ENCODE measurements around the gene TAF3. TPM values are rescaled to one million over a fixed set of nuclear protein-coding genes. Genes with fewer than 3 reads are reported as not detected.

The TAF3 gene
- polyA plus RNA-seq, 1 of the 3 experiments (the other 2 are of a cell fraction) = 2.4 TPM

- Histone ChIP-seq H3K9ac (no peak overlapping the region), H3K9me2 (no peaks in the 10 kb centered on the region), H3K4me1 (ENCODE audit: control insufficient read depth in 1 of 2, insufficient read depth in 2 of 2, low read depth in 1 of 2, low read length in 1 of 2) (no peaks in the 10 kb centered on the region), H3K79me2 (ENCODE audit: insufficient read depth) (no peaks in the 10 kb centered on the region), H3K36me3 (replicated peaks in 1 of 2; ENCODE audit: control insufficient read depth in 1 of 2, insufficient read depth in 2 of 2, low read length in 1 of 2) (peaks cover 0 to 4% of the 10 kb centered on the region in 2 experiments), H4K20me1 (ENCODE audit: insufficient read depth) (no peaks in the 10 kb centered on the region), H3K27me3 (ENCODE audit: insufficient read depth) (no peaks in the 10 kb centered on the region), H3K4me2 (no peak overlapping the region), H3K4me3 (ENCODE audit: low read depth in 2 of 2, low read length in 1 of 2) (no peak overlapping the region), H3K27ac (ENCODE audit: low read depth in 2 of 2, low read length in 1 of 2) (no peak overlapping the region), H3F3A (replicated peaks; ENCODE audit: insufficient read depth) (no peaks in the 10 kb centered on the region), H3K9me3 (peaks cover 16% of the 10 kb centered on the region; the same call in 1 of the 2 replicates), H2AFZ (ENCODE audit: low read depth) (no peak overlapping the region)
- ChIA-PET CTCF (no interaction called here), POLR2A (no interaction called here)
- 88% methylated on average over 10 of the region's 10 CpGs for WGBS (ENCODE audit: low lambda C conversion rate)
- no peak for TF ChIP-seq TCF12 (IDR thresholded peaks at IDR 0.05)
- TF ChIP-seq MAX (IDR thresholded peaks at IDR 0.05; ENCODE audit: low read depth) = no peak
- TF ChIP-seq EP300 (IDR thresholded peaks at IDR 0.05; ENCODE audit: borderline replicate concordance in 1 of 2, low read depth in 1 of 2, low read length in 1 of 2) = no peak
- TF ChIP-seq NFIC (IDR thresholded peaks at IDR 0.05; ENCODE audit: borderline replicate concordance) = no peak
- TF ChIP-seq RCOR1 (IDR thresholded peaks at IDR 0.05; ENCODE audit: low read length) = no peak
- no peak for TF ChIP-seq RXRA (IDR thresholded peaks at IDR 0.05; ENCODE audit: borderline replicate concordance, low read depth)
- TF ChIP-seq, protein P1, sequence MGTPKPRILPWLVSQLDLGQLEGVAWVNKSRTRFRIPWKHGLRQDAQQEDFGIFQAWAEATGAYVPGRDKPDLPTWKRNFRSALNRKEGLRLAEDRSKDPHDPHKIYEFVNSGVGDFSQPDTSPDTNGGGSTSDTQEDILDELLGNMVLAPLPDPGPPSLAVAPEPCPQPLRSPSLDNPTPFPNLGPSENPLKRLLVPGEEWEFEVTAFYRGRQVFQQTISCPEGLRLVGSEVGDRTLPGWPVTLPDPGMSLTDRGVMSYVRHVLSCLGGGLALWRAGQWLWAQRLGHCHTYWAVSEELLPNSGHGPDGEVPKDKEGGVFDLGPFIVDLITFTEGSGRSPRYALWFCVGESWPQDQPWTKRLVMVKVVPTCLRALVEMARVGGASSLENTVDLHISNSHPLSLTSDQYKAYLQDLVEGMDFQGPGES (IDR thresholded peaks at IDR 0.05; ENCODE audit: low read depth, low read length) = no peak
- TF ChIP-seq MEF2A (IDR thresholded peaks at IDR 0.05; ENCODE audit: borderline replicate concordance, low read depth) = no peak
- TF ChIP-seq RFX5 (IDR thresholded peaks at IDR 0.05; ENCODE audit: low read length) = no peak
- no peak for TF ChIP-seq USF1 (IDR thresholded peaks at IDR 0.05; ENCODE audit: borderline replicate concordance, low read depth)
- no peak for TF ChIP-seq MXI1 (IDR thresholded peaks at IDR 0.05; ENCODE audit: low read depth, low read length)
- no peak for TF ChIP-seq CTCF (IDR thresholded peaks at IDR 0.05)
- TF ChIP-seq SIN3A (IDR thresholded peaks at IDR 0.05; ENCODE audit: borderline replicate concordance, low read depth, low read length) = no peak
- TF ChIP-seq GATA2 (CRISPR knock-in tag; IDR thresholded peaks at IDR 0.05) = no peak
- no peak for TF ChIP-seq FOSL2 (IDR thresholded peaks at IDR 0.05; ENCODE audit: borderline replicate concordance, low read depth)
- TF ChIP-seq, protein P2, sequence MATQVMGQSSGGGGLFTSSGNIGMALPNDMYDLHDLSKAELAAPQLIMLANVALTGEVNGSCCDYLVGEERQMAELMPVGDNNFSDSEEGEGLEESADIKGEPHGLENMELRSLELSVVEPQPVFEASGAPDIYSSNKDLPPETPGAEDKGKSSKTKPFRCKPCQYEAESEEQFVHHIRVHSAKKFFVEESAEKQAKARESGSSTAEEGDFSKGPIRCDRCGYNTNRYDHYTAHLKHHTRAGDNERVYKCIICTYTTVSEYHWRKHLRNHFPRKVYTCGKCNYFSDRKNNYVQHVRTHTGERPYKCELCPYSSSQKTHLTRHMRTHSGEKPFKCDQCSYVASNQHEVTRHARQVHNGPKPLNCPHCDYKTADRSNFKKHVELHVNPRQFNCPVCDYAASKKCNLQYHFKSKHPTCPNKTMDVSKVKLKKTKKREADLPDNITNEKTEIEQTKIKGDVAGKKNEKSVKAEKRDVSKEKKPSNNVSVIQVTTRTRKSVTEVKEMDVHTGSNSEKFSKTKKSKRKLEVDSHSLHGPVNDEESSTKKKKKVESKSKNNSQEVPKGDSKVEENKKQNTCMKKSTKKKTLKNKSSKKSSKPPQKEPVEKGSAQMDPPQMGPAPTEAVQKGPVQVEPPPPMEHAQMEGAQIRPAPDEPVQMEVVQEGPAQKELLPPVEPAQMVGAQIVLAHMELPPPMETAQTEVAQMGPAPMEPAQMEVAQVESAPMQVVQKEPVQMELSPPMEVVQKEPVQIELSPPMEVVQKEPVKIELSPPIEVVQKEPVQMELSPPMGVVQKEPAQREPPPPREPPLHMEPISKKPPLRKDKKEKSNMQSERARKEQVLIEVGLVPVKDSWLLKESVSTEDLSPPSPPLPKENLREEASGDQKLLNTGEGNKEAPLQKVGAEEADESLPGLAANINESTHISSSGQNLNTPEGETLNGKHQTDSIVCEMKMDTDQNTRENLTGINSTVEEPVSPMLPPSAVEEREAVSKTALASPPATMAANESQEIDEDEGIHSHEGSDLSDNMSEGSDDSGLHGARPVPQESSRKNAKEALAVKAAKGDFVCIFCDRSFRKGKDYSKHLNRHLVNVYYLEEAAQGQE (IDR thresholded peaks at IDR 0.05; ENCODE audit: low read depth, low read length) = no peak
- TF ChIP-seq, protein P3, sequence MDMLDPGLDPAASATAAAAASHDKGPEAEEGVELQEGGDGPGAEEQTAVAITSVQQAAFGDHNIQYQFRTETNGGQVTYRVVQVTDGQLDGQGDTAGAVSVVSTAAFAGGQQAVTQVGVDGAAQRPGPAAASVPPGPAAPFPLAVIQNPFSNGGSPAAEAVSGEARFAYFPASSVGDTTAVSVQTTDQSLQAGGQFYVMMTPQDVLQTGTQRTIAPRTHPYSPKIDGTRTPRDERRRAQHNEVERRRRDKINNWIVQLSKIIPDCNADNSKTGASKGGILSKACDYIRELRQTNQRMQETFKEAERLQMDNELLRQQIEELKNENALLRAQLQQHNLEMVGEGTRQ (IDR thresholded peaks at IDR 0.05; ENCODE audit: borderline replicate concordance, low read depth, low read length) = no peak
- TF ChIP-seq GABPA (IDR thresholded peaks at IDR 0.05; ENCODE audit: low read depth) = no peak
- no peak for DNase-seq
Measured at GRCh38 chr10:8006274-8006999, 188.1 kb downstream of the TAF3 start.
